T-helper 2 cell treated with Interferon-gamma antibody and Interleukin-4, amounts not matched to agents 100 ng/mL and 5 ng/mL, for 36 hours (primary cell): ENCODE measurements around the gene GRID2IP. TPM values are rescaled to one million over a fixed set of nuclear protein-coding genes. Genes with fewer than 3 reads are reported as not detected.
"Not testable (repeated sequence)": the region's sequence is repeated elsewhere in the genome, so short reads cannot be mapped to it uniquely, and the experiment has no call there.

Experiments used
- intact Hi-C: fragments of 100-400 bp; cut with micrococcal nuclease; formaldehyde crosslinking; loops from one replicate; pipeline ENCODE4 v1.15.1; 2023
- total RNA-seq: library from RNA; stranded (reverse); gene quantifications from 2 replicates; pipeline ENCODE4 v1.2.3, GENCODE V29; 2022

Gene GRID2IP
- total RNA-seq, 1 donor from 2014 or later: 0.07 TPM

DNA sequence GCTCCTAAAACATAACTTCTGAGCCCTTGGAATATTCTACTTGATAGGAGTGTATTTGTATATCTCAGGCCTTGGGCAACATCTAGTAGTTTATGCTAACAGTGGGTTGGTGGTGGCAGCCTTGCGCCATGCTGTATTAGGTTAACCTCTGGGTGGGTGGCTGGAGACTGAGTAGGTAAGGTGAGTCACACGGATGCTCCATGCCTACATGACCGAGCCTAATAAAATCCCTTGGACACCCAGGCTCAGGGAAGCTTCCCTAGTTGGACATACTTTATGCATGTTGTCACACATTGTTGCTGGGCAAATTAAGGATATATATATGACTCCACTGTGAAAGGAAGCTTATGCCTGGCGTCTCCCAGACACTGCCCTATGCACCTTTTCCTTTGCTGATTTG, 97.5 kb downstream of the GRID2IP start:
- intact Hi-C loops: no loop called here

- intact Hi-C loops: no loop called here
Observed at GRCh38 chr7:6451224-6451705, 100.0 kb downstream of the GRID2IP start.

DNA sequence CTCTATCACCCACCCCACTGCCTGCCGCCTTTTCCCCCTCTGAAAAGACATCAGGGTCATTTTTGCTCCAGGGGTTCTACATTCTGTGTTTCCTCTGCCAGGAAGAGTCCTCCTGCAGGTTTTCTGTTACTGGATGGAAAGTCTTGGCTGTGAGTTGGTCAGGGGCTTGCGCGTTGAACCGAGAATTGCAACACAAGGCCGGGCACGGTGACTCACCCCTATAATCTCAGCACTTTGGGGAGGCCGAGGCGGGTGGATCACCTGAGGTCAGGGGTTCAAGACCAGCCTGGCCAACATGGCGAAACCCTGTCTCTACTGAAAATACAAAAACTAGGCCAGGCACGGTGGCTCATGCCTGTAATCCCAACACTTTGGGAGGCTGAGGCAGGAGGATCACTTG, 100.7 kb downstream of the GRID2IP start:
- intact Hi-C loops: not testable (repeated sequence)

DNA sequence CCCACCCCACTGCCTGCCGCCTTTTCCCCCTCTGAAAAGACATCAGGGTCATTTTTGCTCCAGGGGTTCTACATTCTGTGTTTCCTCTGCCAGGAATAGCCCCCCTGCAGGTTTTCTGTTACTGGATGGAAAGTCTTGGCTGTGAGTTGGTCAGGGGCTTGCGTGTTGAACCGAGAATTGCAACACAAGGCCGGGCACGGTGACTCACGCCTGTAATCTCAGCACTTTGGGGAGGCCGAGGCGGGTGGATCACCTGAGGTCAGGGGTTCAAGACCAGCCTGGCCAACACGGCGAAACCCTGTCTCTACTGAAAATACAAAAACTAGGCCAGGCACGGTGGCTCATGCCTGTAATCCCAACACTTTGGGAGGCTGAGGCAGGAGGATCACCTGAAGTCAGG, 101.4 kb downstream of the GRID2IP start:
- intact Hi-C loops: loop anchor here (2.0 to 10.0 kb wide), 2 partner anchors 125 to 441 kb away; partner anchors contain the start of genes AIMP2, PMS2 and ZDHHC4

GRCh38 chr7:6448943-6449543, 102.2 kb downstream of the GRID2IP start:
- intact Hi-C loops: loop anchor here (2.0 to 10.0 kb wide), 2 partner anchors 126 to 440 kb away; partner anchors contain the start of genes AIMP2, PMS2 and ZDHHC4

GRCh38 chr7:6447581-6448199, 103.6 kb downstream of the GRID2IP start, which contains the start of gene DAGLB:
Gene DAGLB, minus strand, starts transcription at chr7:6447954. Its CDS starts 112 bp downstream, at chr7:6447842.
- intact Hi-C loops: loop anchor here (1.0 to 10.0 kb wide), 3 partner anchors 12 to 439 kb away; partner anchors contain the start of genes AIMP2, PMS2 and ZDHHC4

Other genes with a start within 250 kb of the GRID2IP start
- 8.3 and 8.8 TPM in 2 replicates for gene FAM220A, start 202.5 kb downstream of the GRID2IP start, total RNA-seq
- gene RAC1, start 176.9 kb downstream of the GRID2IP start, total RNA-seq: 149 and 150 TPM in 2 replicates
- 17.5 and 19.3 TPM in 2 replicates for gene DAGLB, start 103.5 kb downstream of the GRID2IP start, total RNA-seq
- 58.0 and 58.2 TPM in 2 replicates for gene KDELR2, start 67.3 kb downstream of the GRID2IP start, total RNA-seq
- 31.0 and 31.2 TPM in 2 replicates for gene ZDHHC4, start 26.0 kb upstream of the GRID2IP start, total RNA-seq
- 41.2 and 41.8 TPM in 2 replicates for gene INTS15, start 38.6 kb upstream of the GRID2IP start, total RNA-seq
- gene ZNF853, start 64.1 kb upstream of the GRID2IP start, total RNA-seq: 0.14 and 0.16 TPM in 2 replicates
- gene ZNF316, start 85.9 kb upstream of the GRID2IP start, total RNA-seq: 21.5 and 22.5 TPM in 2 replicates
- 20.9 and 22.7 TPM in 2 replicates for gene ZNF12, start 155.5 kb upstream of the GRID2IP start, total RNA-seq
- gene RSPH10B2, start 202.6 kb upstream of the GRID2IP start, total RNA-seq: 0.20 and 1.2 TPM in 2 replicates